ENCODE measurements around the gene RFNG.

GRCh38 chr17:82090549-82091263 is 39.1 kb upstream of the RFNG start:
- no peak for TF ChIP-seq POLR2A (IDR thresholded peaks at IDR 0.05)
- TF ChIP-seq, protein P1, sequence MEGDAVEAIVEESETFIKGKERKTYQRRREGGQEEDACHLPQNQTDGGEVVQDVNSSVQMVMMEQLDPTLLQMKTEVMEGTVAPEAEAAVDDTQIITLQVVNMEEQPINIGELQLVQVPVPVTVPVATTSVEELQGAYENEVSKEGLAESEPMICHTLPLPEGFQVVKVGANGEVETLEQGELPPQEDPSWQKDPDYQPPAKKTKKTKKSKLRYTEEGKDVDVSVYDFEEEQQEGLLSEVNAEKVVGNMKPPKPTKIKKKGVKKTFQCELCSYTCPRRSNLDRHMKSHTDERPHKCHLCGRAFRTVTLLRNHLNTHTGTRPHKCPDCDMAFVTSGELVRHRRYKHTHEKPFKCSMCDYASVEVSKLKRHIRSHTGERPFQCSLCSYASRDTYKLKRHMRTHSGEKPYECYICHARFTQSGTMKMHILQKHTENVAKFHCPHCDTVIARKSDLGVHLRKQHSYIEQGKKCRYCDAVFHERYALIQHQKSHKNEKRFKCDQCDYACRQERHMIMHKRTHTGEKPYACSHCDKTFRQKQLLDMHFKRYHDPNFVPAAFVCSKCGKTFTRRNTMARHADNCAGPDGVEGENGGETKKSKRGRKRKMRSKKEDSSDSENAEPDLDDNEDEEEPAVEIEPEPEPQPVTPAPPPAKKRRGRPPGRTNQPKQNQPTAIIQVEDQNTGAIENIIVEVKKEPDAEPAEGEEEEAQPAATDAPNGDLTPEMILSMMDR (IDR thresholded peaks at IDR 0.05), result no peak
- TF ChIP-seq EP300 (IDR thresholded peaks at IDR 0.05), result no peak
- TF ChIP-seq POLR2AphosphoS5 (IDR thresholded peaks at IDR 0.05), result no peak
